NT2/D1 (cell line): ENCODE results near the gene CERKL.
"Not testable (repeated sequence)": the region's sequence is repeated elsewhere in the genome, so short reads cannot be mapped to it uniquely, and the experiment has no call there.

Experiments
- DNase-seq: peaks from one replicate; pipeline ENCODE4 v3.0.0-alpha.2; 2011; ENCODE audit warnings: low read depth, low spot score
- H3K27me3 ChIP-seq: 2 replicates; pipeline ENCODE4 v1.6.0; 2011; ENCODE audit warnings: mild to moderate bottlenecking; ENCODE audit not compliant: insufficient read length, insufficient read depth
- H3K36me3 ChIP-seq: 2 replicates; pipeline ENCODE4 v1.6.1; 2011; ENCODE audit warnings: mild to moderate bottlenecking, low read length, mixed read lengths; ENCODE audit not compliant: insufficient read depth, insufficient read length
- H3K4me1 ChIP-seq: 2 replicates; pipeline ENCODE4 v1.5.1; 2011; ENCODE audit not compliant: insufficient read depth, insufficient read length
- H3K4me3 ChIP-seq: 2 replicates; pipeline ENCODE4 v1.5.1; 2011; ENCODE audit warnings: low read depth; ENCODE audit not compliant: insufficient read length
- H3K9ac ChIP-seq: 2 replicates; pipeline ENCODE4 v1.6.0; 2011; ENCODE audit warnings: low read depth; ENCODE audit not compliant: insufficient read length
- H3K9me3 ChIP-seq: 2 replicates; pipeline ENCODE4 v1.5.1; 2011; ENCODE audit warnings: mild to moderate bottlenecking, low read length; ENCODE audit not compliant: insufficient read depth
- SUZ12 ChIP-seq: IDR thresholded peaks from 2 replicates; pipeline ENCODE4 v1.6.1; 2011; ENCODE audit not compliant: insufficient read length, insufficient read depth; ENCODE audit errors: extremely low read depth
- YY1 ChIP-seq: IDR thresholded peaks from 2 replicates; pipeline ENCODE4 v1.6.1; 2011; ENCODE audit not compliant: insufficient read length, insufficient read depth
- ZNF274 ChIP-seq: IDR thresholded peaks from 2 replicates; pipeline ENCODE4 v1.6.1; 2011; ENCODE audit warnings: mild to moderate bottlenecking, low read depth, low read length

CERKL gene, protein sequence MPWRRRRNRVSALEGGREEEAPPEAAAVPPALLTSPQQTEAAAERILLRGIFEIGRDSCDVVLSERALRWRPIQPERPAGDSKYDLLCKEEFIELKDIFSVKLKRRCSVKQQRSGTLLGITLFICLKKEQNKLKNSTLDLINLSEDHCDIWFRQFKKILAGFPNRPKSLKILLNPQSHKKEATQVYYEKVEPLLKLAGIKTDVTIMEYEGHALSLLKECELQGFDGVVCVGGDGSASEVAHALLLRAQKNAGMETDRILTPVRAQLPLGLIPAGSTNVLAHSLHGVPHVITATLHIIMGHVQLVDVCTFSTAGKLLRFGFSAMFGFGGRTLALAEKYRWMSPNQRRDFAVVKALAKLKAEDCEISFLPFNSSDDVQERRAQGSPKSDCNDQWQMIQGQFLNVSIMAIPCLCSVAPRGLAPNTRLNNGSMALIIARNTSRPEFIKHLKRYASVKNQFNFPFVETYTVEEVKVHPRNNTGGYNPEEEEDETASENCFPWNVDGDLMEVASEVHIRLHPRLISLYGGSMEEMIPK

DNA sequence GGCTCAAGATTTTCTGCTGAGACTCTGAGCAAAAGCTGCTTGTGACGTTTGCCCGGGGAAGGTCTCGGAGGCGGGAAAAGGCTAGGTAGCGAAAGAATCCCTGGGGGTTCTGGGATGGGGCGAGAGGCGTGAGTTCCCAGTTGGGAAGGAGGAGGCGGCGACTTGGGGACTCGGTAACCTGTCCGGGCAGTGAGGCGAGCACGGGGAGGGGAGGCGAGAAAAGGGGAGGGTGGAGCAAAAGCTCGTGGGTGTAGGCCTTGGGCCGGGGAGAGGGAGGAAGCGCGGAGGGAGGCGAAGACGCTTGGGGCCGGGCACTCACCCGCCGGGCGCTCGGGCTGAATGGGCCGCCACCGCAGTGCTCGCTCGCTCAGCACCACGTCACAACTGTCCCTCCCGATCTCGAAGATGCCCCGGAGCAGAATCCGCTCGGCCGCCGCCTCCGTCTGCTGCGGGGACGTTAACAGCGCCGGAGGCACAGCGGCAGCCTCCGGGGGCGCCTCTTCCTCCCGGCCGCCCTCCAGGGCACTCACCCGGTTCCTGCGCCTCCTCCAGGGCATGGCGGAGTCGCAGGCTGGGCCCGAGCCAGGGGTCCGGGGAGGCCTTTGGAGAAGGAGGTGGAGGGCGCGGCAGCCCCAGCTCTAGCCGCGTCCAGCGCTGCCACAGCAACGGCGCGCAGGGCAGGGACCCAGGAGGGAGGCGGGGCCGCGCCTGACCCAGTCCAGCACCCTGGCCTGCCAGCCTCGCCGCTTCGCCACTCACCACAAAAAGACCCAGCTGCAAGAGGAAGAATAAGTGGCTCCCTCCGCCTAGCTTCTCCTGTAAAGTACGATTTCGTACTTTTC, at the start of gene CERKL:
TSS of gene CERKL (minus strand) at position 656 of the 842 bp plus-strand sequence. CDS start at position 557, 99 bp downstream.
- H3K4me3 ChIP-seq = peak within 1 kb of the TSS; percentile 65
- TF ChIP-seq YY1 (no peak), SUZ12 (no peak), ZNF274 (no peak)
- no peaks in the 10 kb centered on the region for H3K9me3 ChIP-seq
- DNase-seq = peak; percentile 51
- H3K36me3 ChIP-seq = no peaks in the 10 kb centered on the region
- H3K27me3 ChIP-seq = peaks cover 84% of the 10 kb centered on the region
- peak within 1 kb of the TSS; percentile 68 for H3K9ac ChIP-seq
- peaks cover 2% of the 10 kb centered on the region for H3K4me1 ChIP-seq

DNA sequence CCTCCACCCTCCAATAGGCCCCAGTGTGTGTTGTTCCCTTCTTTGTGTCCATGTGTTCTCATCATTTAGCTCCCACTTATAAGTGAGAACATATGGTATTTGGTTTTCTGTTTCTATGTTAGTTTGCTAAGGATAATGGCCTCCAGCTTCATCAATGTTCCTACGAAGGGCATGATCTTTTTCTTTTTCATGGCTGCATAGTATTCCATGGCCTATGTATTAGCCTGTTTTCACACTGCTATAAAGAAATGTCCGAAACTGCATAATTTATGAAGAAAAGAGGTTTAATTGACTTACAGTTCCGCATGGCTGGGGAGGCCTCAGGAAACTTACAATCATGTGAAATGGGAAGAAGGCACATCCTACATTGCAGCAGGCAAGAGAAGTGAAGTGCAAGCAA, 45.6 kb upstream of the CERKL start:
- not testable (repeated sequence) for H3K4me1 ChIP-seq, H3K4me3 ChIP-seq, H3K9ac ChIP-seq, DNase-seq, H3K36me3 ChIP-seq, H3K27me3 ChIP-seq
- H3K9me3 ChIP-seq = peaks cover 15% of the 10 kb centered on the region; the same call in 1 of the 2 replicates

DNA sequence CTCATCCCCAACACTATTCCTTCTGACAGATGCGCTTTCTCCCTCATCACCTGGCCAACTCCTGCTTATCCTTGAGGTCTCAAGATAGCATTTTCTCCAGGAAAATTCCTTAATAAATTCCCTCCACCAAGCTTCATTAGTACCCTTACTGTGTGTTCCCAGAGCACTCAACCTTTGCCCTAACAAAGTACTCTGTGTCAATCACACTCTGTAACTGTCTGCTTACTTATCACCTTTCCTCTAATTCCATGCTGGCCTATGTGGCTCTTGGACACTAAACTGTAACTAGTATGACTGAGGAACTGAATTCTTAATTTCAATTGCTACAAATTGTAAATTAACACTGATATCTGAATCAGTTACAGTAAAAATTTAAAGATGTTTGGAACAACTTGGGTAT, 41.3 kb upstream of the CERKL start:
- no peak overlapping the region for H3K9ac ChIP-seq
- H3K27me3 ChIP-seq = peaks cover 27% of the 10 kb centered on the region
- H3K4me3 ChIP-seq = no peak overlapping the region
- TF ChIP-seq YY1 (no peak), SUZ12 (no peak), ZNF274 (no peak)
- peaks cover 7% of the 10 kb centered on the region; the same call in 1 of the 2 replicates for H3K9me3 ChIP-seq
- no peak for DNase-seq
- no peaks in the 10 kb centered on the region for H3K36me3 ChIP-seq
- H3K4me1 ChIP-seq = no peaks in the 10 kb centered on the region

- TF ChIP-seq ZNF274 (no peak), SUZ12 (no peak), YY1 (no peak)
- Histone ChIP-seq H3K27me3 (peaks cover 32% of the 10 kb centered on the region), H3K9ac (no peak overlapping the region), H3K4me3 (no peak overlapping the region), H3K36me3 (no peaks in the 10 kb centered on the region), H3K9me3 (peaks cover under 1% of the 10 kb centered on the region; the same call in 1 of the 2 replicates), H3K4me1 (no peaks in the 10 kb centered on the region)
- DNase-seq = no peak
These were observed 40.7 kb upstream of the CERKL start for GRCh38 chr2:181697571-181697970.

GRCh38 chr2:181697126-181697525, 40.2 kb upstream of the CERKL start:
- H3K27me3 ChIP-seq = peaks cover 32% of the 10 kb centered on the region
- no peak for TF ChIP-seq YY1
- TF ChIP-seq SUZ12 = no peak
- TF ChIP-seq ZNF274 = no peak

GRCh38 chr2:181694271-181694670, 37.4 kb upstream of the CERKL start:
- Histone ChIP-seq H3K27me3 (peaks cover 57% of the 10 kb centered on the region), H3K9ac (no peak overlapping the region), H3K9me3 (no peaks in the 10 kb centered on the region), H3K36me3 (no peaks in the 10 kb centered on the region), H3K4me1 (no peaks in the 10 kb centered on the region), H3K4me3 (no peak overlapping the region)
- DNase-seq = no peak
- no peak for TF ChIP-seq ZNF274
- no peak for TF ChIP-seq YY1
- no peak for TF ChIP-seq SUZ12

More at GRCh38 chr2:181697126-181697525, 40.2 kb upstream of the CERKL start:
- Histone ChIP-seq H3K9me3 (no peaks in the 10 kb centered on the region), H3K9ac (no peak overlapping the region), H3K36me3 (no peaks in the 10 kb centered on the region), H3K4me3 (no peak overlapping the region), H3K4me1 (no peaks in the 10 kb centered on the region)
- no peak for DNase-seq

- H3K9ac ChIP-seq = no peak overlapping the region
- no peaks in the 10 kb centered on the region for H3K4me1 ChIP-seq
- no peaks in the 10 kb centered on the region for H3K9me3 ChIP-seq
- no peaks in the 10 kb centered on the region for H3K36me3 ChIP-seq
- H3K27me3 ChIP-seq = peaks cover 77% of the 10 kb centered on the region
- TF ChIP-seq ZNF274 (no peak), SUZ12 (no peak), YY1 (no peak)
- H3K4me3 ChIP-seq = no peak overlapping the region
- no peak for DNase-seq
These were observed 34.0 kb upstream of the CERKL start for GRCh38 chr2:181690860-181691259.
